ENCODE measurements around the gene HGD.
"Not testable (repeated sequence)": the region's sequence is repeated elsewhere in the genome, so short reads cannot be mapped to it uniquely, and the experiment has no call there.

The HGD gene

DNA sequence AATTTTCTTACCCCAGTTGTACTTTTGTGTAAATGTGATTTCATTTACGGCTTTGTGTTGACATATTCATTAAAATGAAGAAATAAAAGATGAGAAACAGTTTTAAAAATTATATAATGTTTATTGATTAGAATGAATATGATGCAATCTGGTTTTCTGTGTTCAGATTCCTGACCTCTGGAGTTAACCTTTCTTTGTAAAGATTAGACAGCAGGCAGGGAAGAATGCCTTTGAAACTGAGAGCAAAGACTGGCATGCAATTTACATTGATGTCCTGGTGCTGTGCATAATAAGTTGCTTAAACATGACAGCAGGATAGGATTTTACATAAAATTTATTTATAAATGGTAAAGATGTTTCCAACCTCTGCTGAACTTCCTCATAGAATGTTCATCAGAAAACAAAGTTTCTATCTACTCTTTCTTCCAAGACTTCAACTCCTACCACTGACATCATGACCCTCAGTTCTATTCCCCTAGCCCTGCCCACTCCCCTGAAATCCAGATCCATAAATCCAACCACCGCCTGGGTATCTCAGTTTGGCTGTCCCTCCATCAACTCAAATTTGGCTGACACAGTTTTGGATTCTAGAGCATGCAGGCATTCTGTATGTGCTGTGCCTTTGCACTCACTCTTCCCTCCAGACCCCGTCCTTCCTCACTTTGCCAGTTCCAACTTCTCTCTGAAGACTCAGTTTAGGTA, 1.7 kb downstream of the HGD start:
- DNase-seq, result no peak

DNA sequence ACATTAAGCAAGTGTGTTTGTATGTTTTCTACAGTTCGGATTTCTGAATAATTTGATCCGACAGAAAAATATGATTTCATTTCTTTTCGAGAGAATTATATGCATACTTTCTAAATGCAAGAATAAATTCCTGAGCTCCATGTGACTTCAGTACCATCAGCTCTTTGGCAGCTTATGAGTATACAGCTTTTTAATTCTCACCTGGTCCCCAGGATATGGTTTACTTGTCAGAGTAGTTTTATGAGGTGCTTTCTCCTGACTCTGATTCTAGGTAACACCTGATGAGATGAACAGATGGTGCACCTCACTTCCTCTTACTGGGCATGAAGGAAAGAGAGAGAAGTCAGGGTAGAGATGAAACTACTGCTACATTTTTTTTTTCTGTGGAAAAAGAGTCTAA, 3.1 kb downstream of the HGD start:
- no peak for DNase-seq

DNA sequence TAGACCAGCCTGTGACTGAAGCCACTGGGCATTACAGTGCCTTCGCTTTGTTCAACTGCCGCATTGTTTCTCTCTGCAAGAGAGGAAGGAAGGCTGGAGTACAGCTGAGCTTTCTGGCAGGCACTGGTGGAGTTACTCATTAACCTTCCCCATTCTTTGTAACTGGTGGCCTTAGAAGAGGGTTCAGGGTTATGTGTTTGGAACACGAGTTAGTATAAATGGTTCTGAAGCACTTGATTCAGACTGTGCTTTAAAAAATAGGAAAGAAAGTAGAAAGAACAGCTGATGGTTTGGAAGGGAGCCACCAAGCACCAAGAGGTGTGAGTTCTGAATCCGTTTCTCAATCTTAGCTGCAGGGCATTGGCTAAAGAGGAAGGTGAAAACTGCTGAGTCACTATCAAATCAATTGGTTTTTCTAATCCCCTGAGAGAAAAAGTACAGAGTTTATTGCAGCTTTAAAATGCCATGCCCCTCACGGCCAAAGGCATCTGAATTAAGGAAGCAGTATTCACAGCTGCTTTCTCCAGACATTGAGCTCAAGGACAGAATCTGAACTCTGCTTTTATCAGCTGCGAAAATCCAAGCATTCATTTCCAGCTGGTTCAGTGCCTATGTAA, 3.6 kb downstream of the HGD start:
- peak; percentile 67 for DNase-seq

DNA sequence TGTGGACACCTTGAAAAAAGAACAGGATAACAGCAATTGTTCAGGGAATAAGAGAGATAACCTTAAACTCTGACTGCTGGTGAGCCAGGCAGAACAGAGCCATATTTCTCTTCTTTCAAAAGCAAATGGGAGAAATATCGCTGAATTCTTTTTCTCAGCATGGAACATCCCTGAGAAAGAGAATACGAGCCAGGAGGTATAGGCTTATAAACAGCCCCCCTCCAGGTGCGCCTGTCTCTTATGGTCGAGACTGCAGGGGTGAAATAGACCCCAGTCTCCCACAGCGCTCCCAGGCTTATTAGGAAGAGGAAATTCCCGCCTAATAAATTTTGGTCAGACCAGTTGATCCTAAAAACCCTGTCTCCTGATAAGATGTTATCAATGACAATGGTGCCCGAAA, 4.8 kb downstream of the HGD start:
- DNase-seq, result not testable (repeated sequence)

DNA sequence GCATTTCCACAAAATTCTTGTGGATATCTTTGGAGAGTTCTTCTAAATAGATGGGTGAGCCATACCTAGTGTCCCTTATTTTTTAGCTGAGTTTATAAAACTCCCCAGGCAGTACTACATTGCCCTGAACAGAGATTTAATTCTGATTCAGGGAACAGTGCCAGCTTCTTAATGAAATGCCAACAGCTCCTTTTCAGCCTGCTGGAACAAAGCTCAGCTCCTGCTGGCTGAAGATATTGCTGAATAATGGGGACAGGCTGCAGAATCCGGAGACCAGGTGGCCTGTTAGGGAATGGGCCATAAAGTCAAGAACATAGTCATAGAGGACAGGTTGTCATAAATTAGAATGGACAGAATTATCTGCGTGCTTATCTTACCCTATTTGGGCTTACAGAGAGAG, 8.9 kb downstream of the HGD start:
- no peak for DNase-seq

DNA sequence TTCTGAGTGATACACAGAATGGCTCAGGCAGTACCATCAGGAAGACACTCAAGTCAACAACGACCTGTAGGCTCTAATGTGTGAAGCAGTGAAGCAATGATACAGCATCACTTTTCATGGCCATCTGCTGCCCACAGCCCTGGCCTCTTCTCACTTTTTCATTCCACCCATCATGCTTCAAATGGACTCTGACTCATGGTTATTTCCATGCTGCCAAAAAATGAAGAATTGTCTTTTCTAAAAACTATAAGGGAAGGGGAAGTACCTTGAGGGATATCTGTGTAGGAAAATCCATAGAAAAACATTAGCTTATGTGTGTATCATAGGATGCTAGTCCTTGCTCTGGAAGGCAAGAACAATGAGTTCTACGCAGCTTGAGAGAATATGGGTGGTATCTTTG, 11.5 kb downstream of the HGD start:
- DNase-seq, result no peak

DNA sequence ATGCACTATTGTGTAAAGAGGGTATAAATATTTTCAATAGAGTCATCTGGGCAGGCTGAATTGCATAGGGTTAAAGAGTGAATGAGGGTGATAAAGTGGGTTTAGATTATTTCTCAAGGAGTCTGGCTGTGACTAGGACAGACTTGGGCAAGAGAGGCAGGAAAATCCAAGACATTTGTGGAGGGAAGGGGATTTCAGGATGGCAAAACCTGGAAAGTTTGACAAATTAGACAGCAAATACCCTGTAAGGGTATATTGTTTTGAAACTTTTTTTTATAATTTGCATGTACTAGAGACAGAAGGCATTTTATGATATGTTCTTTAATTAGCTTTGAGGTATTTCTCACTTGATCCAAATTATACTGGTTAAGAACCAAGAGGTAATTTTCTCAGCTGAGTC, 17.1 kb downstream of the HGD start:
- DNase-seq, result no peak

DNA sequence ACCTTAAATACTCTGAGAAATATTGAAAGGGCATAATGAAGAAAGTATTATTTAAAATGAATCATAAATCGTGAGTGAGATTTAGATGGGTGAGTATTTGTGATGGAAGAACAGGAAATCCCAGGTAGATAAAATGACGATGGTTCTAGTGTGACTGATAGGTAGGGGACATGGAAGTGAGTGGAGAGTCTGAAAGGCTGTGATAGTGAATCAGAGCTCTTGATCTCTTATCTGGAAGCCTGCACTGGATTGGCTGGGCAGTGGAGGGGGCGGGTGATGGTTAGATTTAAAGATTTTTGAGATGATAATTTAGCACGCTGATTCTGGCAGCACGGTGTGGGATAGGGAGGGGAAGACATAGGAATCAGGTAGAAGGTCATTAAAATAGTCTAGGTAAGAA, 20.1 kb downstream of the HGD start:
- no peak for DNase-seq

DNA sequence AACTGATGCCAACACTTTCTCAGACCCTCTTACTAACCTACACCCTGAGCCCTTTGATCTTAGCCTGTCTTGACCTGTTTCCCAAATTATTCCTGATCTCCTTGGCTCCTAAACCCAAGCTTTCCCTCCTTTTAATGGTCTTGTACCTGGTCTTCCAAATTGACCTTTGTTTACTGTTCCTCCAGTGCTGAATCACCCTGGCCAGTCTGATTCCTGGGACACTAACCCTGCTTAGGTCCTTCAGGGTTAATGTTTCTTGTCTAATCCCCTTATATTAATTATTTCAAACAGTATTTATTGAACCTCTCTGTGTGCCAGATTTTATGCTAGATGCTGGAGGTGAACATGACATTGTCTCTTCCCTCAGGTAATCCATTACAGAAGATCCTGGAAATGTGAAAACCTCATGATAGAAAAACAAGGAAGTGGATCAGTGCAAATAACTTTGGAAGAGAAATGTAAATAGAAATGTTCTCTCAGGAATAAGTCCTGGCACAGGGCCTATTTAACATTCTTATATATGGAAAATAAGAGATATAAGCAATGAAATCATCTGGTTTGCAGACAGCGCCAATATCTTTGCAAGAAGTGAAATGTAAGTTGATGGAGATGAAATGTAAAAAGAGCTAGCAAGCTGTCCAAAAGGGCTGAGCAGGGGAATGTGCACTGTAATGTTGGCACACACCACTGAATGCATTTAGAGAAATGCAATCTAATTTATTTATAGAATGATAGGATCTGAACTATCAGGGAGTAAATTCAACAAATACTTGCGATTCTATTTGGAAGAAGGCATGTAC, 20.7 kb downstream of the HGD start:
- DNase-seq, result peak; percentile 22

DNA sequence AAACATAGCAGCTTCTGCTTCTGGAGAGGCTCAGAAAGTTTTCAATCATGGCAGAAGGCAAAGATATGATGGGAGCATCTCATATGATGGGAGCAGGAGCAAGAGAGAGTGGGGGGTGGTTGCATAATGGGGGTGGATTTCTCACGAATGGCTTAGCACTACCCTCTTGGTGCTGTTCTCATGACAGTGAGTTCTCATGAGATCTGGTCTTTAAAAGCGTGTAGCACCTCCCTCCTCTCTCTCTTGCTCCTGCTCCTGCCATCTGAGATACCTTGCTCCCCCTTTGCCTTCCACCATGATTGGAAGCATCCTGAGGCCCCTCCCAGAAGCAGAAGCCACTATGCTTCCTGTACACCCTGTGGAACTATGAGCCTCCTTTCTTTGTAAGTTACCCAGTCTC, 22.2 kb downstream of the HGD start:
- DNase-seq, result no peak

DNA sequence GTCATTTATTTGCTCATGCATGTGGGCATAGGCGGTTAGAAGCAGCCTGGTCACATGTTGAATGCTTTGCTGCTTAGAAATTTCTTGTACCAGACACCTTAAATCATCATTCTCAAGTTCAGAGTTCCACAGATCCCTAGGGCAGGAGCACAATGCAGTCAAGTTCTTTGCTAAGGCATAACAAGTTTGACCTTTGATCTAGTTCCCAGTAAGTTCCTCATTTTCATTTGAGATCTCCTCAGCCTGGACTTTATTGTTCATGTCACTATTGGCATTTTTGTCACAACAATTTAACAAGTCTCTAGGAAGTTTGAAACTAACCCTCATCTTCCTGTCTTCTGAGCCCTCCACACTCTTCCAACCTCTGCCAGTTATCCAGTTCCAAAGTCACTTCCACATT, 22.8 kb downstream of the HGD start:
- no peak for DNase-seq

DNA sequence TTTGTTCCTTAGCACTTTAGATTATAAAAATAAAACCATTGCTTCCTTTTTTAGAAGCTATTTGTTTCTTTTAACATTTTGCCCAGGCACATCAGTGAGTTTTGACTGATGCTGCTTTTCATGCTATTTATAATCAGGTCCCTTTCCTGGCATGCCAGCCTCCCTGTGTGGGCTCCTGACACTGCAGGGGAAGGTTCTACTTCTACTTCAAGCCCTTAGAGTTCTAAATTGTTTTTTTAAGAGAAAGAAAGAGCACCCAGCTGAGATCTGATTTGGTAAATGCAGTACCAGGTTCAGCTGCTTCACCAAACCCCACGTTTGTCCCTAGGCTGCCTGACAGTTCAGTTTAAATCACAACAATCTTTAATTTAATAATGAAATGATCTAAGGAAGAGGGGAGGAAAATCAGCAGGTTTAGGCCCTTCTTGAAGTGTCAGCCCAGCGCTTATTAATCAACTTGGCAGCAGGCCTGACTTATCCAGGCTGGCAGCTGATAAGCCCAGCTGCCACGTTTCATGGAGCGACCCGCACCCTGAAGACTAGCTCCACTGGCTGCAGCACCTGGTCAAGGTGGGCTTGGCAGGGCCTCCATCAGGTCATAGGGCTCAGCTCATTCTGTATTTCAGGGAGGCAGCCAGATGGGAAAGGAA, 29.0 kb downstream of the HGD start:
- no peak for DNase-seq

DNA sequence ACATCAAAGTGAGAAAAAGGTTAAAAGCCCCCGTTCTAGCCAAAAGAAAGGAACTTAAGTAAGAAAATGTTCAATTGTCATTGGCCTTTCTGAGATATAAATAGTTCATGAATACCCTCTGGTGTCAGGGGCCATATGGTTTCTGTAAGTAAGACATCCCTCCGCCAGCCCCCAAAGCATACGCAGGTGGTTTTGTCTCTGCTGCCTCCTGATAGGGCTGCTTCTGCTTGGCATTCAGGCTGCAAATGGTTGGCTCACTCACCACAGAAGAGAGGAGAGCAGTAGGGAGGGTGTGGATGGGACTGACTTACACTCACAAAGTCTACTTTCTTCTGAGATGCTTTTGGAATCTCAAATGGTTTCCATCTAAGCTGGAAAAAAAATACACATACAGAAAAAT, 29.8 kb downstream of the HGD start:
- DNase-seq, result no peak

DNA sequence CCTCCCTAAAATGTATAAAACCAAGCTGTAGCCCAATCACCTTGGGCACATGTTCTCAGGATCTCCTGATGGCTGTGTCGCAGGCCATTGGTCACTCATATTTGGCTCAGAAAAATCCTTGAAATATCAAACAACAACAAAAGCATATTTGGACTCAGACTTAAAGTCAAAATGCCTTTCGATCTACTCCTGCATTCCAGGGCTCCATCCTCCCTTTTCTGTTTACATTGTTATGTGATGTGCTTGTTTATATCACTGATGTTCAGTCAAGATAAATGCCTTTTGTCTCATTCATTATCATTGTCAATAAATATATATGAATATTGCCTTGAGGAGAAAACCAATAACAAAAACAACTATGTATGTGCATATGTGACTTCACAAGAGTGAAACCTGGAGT, 31.7 kb downstream of the HGD start:
- DNase-seq, result no peak

DNA sequence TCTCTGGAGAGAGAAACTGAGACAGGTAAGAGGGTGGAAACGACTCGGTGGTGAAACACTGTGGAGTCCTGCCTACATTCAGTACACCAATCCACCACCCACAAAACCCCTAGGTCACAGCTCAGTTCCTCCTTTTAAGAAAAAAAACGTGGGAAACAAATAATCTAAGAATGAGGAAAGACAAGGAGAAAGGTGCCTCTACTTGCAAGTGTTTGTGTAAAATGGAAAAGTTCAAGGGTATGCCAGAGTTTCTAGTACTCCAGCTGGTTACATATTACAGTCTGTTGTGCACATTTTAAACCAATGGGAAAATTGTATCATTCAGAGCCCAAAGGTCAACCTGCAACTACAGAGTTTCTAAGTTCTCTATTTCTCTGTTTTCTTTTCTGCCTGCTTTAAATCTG, 32.2 kb downstream of the HGD start:
- no peak for DNase-seq

DNA sequence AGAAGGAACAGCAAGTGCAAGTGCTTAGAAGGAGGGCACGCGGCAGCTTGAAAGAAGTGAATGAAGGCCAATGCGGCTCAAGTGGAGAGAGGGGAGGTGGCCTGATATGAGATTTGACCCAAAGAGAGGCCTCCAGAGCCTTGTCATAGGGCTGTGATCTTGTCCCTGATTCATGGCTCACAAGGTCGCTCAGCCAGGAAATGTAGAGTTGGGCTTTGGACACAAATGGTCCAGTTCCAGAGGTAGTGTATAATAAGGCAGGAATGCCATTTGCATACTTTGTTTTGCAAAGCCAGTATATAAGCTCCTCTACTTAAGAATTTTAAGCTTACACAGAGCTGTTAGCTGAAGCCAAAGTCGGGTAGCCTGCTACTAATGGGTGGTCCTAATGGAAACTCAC, 33.7 kb downstream of the HGD start:
- no peak for DNase-seq

DNA sequence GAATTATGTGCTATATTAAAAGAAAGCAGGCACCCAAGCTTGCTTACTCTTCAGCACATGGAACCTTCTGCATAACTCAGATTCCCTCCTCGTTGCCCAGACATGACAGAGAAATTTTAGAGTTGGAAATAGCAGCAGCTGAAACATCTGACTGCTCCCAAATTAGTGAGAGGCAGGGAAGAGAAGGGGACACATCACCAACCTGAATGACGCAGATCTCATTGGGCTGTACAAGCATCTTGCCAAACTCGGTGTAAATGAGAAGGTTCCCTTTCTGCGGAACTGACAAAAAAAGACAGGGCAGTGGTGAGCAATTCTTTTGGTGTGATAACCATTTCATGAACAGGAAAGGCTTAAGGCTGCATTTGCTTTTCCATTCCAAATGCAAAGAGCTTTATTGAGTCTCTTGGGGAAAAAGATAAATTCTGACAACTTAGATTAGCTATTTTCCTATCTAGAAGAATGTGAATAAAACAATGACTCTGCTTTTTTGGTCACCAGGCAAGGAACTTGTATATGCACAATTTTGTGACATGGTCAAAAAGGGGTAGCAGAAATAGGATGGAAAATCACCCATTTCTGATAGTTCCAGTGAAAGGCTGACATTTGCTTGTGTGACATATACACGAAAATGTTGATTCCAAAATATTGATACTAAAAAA, 35.1 kb downstream of the HGD start:
- no peak for DNase-seq

DNA sequence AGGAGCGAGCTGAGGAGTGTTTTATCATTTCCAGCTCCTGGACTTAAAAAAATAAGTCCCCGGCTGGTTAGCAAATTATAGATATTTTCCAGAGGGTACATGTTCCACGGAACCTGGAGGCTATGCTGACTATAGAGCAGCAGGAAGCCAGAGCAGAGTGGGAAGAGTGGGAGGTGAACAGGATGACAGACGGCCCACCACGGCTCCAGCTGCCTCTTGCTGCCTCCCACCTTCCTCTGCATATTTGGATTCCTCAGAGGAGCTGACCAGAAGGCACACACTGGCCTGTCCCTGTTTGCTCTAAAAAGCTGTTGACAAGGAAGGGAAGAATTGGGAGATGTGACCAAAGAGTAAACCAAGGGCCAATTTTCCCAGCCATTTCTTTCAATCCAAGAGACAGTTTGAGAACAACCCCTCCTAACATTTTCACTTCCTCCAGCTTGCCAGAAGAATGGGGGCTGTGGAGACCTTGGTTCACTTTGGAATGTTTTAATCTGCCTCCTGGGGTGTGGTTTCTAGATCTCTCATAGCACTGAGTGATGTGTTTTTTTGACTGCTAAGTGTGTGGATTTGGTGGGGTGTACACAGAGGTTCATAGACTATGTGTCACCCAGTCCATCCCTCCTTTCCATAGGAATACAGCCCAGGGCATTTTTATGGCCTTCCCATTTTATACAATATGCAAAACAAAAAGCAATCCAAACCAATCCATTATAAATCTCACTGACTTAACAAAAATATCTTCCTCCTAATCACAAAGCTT, 36.8 kb downstream of the HGD start:
- peak; percentile 55 for DNase-seq

DNA sequence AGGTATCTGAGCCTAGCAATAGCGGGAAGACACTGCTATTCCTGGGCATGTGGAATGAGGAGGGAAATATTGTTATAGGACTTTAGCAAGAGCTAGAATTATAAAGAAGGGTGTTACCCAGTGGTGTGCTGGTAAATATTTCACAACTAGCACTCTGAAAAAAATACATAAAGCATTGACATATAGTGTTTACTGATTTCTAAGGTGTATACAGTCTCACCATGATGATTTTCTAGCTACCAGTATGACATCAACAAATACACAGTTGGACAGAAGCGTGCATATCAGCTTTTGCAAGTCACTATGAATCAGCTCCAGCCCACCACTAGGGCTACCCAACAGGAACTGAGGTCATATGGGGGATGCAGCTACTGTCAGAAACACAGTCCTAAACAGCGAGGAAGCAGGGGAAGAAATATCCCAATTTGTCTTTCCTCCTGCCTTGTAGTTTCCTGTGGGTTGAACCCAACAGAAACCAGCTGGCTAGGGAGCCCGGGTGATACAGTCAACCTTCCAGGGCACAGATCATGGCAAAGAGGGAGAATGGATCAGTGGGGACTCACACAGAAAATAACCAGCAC, 39.6 kb downstream of the HGD start:
- DNase-seq, result peak; percentile 52

DNA sequence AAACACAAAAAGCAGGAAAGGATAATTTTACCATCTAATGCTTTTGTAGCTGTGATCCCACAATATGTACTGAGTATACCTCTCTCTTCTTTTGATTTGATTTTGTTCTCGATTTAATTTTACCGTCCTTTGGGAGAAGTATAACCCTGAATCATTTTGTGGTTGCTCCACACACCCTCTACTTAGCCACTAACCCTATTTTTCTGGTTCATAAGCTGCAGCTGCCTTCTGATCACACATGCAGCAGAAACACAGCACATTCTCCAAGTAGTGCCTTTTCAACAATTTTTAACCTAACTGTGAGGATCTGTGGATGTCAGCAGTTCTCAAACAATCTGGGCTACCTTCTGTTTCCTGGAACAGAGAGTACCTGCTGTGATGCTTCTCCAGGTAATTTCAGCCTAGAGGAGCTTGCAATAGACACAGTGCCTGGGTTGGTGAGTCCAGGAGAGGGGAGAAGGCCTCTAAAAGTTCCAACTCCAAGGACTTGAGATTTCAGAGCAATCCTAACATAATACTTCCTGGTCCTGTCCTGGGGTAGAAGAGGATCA, 40.3 kb downstream of the HGD start:
- DNase-seq, result no peak

DNA sequence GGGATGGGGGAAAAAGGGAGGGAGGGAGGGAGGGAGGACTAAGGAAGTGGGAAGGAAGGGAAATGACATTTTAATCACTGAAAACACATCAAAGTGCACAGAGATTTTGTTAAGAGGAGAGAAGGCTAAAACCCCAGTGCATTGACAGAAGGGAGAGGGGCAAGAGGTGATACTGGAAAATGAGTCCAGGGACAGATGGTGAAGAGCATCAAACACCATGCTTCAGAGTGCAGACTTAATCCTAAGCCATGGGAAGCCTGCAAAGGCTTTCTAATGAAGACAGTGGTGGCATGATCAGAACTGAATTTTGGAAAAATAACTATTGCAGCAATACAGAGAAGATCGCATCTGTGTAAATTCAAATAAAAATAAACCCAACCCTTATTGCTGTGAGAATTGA, 41.8 kb downstream of the HGD start:
- no peak for DNase-seq

All from fibroblast of skin of abdomen (primary cell).